Measurements from ENCODE around the gene PTH1R. TPM values are rescaled to one million over a fixed set of nuclear protein-coding genes. Genes with fewer than 3 reads are reported as not detected.

PTH1R gene
- total RNA-seq: not detected

- DNase-seq (no peak), ATAC-seq (no peak)
- Mint-ChIP-seq H3K4me1 (ENCODE audit: low read depth) (peaks cover 5% of the 10 kb centered on the region), H3K9me3 (no peaks in the 10 kb centered on the region), H3K4me3 (no peak within 1 kb of the TSS), H3K27me3 (ENCODE audit: low read depth) (peaks cover 30% of the 10 kb centered on the region), H3K36me3 (ENCODE audit: insufficient read depth) (no peaks in the 10 kb centered on the region)
Measured at GRCh38 chr3:46877406-46878125, at the start of gene PTH1R. Gene PTH1R (plus strand): TSS chr3:46877721. CDS start chr3:46883560, 5,839 bp downstream.

GRCh38 chr3:46829699-46830208, 47.8 kb upstream of the PTH1R start:
- Mint-ChIP-seq H3K36me3 (ENCODE audit: insufficient read depth) (no peaks in the 10 kb centered on the region), H3K27me3 (ENCODE audit: low read depth) (no peaks in the 10 kb centered on the region), H3K4me1 (ENCODE audit: low read depth) (peaks cover 6% of the 10 kb centered on the region), H3K9me3 (no peaks in the 10 kb centered on the region), H3K4me3 (no peak overlapping the region)
- ATAC-seq: peak; percentile 99
- no peak for DNase-seq

- no peak for DNase-seq
- H3K36me3 Mint-ChIP-seq (ENCODE audit: insufficient read depth): no peaks in the 10 kb centered on the region
Measured at GRCh38 chr3:46830801-46831200, 46.7 kb upstream of the PTH1R start.

GRCh38 chr3:46831316-46831715, 46.2 kb upstream of the PTH1R start:
- H3K27me3 Mint-ChIP-seq (ENCODE audit: low read depth): no peaks in the 10 kb centered on the region
- peaks cover 6% of the 10 kb centered on the region for H3K4me1 Mint-ChIP-seq (ENCODE audit: low read depth)
- DNase-seq (no peak), ATAC-seq (no peak)
- H3K36me3 Mint-ChIP-seq (ENCODE audit: insufficient read depth): no peaks in the 10 kb centered on the region
- no peak overlapping the region for H3K4me3 Mint-ChIP-seq
- no peaks in the 10 kb centered on the region for H3K9me3 Mint-ChIP-seq

More at GRCh38 chr3:46830801-46831200, 46.7 kb upstream of the PTH1R start:
- no peak for ATAC-seq
- H3K4me1 Mint-ChIP-seq (ENCODE audit: low read depth): peaks cover 6% of the 10 kb centered on the region
- no peak overlapping the region for H3K4me3 Mint-ChIP-seq
- H3K27me3 Mint-ChIP-seq (ENCODE audit: low read depth): no peaks in the 10 kb centered on the region
- H3K9me3 Mint-ChIP-seq: no peaks in the 10 kb centered on the region

- no peaks in the 10 kb centered on the region for H3K9me3 Mint-ChIP-seq
- H3K36me3 Mint-ChIP-seq (ENCODE audit: insufficient read depth): no peaks in the 10 kb centered on the region
- ATAC-seq (no peak), DNase-seq (no peak)
- H3K27me3 Mint-ChIP-seq (ENCODE audit: low read depth): no peaks in the 10 kb centered on the region
- H3K4me1 Mint-ChIP-seq (ENCODE audit: low read depth): peaks cover 6% of the 10 kb centered on the region
- no peak overlapping the region for H3K4me3 Mint-ChIP-seq
Measured at GRCh38 chr3:46831841-46832240, 45.7 kb upstream of the PTH1R start.

- ATAC-seq (no peak), DNase-seq (no peak)
- Mint-ChIP-seq H3K27me3 (ENCODE audit: low read depth) (no peaks in the 10 kb centered on the region), H3K9me3 (peaks cover 16% of the 10 kb centered on the region), H3K4me1 (ENCODE audit: low read depth) (peaks cover 6% of the 10 kb centered on the region), H3K4me3 (no peak overlapping the region), H3K36me3 (ENCODE audit: insufficient read depth) (peaks cover 4% of the 10 kb centered on the region)
Measured at GRCh38 chr3:46833346-46834300, 43.9 kb upstream of the PTH1R start.

GRCh38 chr3:46835054-46835453, 42.5 kb upstream of the PTH1R start:
- Mint-ChIP-seq H3K4me3 (no peak overlapping the region), H3K9me3 (peaks cover 23% of the 10 kb centered on the region), H3K36me3 (ENCODE audit: insufficient read depth) (peaks cover 4% of the 10 kb centered on the region), H3K27me3 (ENCODE audit: low read depth) (no peaks in the 10 kb centered on the region), H3K4me1 (ENCODE audit: low read depth) (peaks cover under 1% of the 10 kb centered on the region)
- ATAC-seq (no peak), DNase-seq (no peak)

GRCh38 chr3:46835491-46835890, 42.0 kb upstream of the PTH1R start:
- H3K4me3 Mint-ChIP-seq: no peak overlapping the region
- DNase-seq (no peak), ATAC-seq (no peak)
- no peaks in the 10 kb centered on the region for H3K27me3 Mint-ChIP-seq (ENCODE audit: low read depth)
- peaks cover 4% of the 10 kb centered on the region for H3K36me3 Mint-ChIP-seq (ENCODE audit: insufficient read depth)
- H3K4me1 Mint-ChIP-seq (ENCODE audit: low read depth): no peaks in the 10 kb centered on the region
- H3K9me3 Mint-ChIP-seq: peaks cover 26% of the 10 kb centered on the region

- no peaks in the 10 kb centered on the region for H3K27me3 Mint-ChIP-seq (ENCODE audit: low read depth)
- no peak for DNase-seq
- no peaks in the 10 kb centered on the region for H3K4me1 Mint-ChIP-seq (ENCODE audit: low read depth)
- no peak overlapping the region for H3K4me3 Mint-ChIP-seq
- H3K9me3 Mint-ChIP-seq: peaks cover 52% of the 10 kb centered on the region
- no peak for ATAC-seq
- H3K36me3 Mint-ChIP-seq (ENCODE audit: insufficient read depth): peaks cover 4% of the 10 kb centered on the region
Measured at GRCh38 chr3:46838301-46838700, 39.2 kb upstream of the PTH1R start.

GRCh38 chr3:46840491-46840890, 37.0 kb upstream of the PTH1R start:
- H3K4me3 Mint-ChIP-seq: no peak overlapping the region
- no peak for ATAC-seq
- no peaks in the 10 kb centered on the region for H3K27me3 Mint-ChIP-seq (ENCODE audit: low read depth)
- H3K4me1 Mint-ChIP-seq (ENCODE audit: low read depth): peaks cover 2% of the 10 kb centered on the region
- H3K36me3 Mint-ChIP-seq (ENCODE audit: insufficient read depth): peaks cover 4% of the 10 kb centered on the region
- DNase-seq: no peak
- peaks cover 52% of the 10 kb centered on the region for H3K9me3 Mint-ChIP-seq

GRCh38 chr3:46843508-46843907, 34.0 kb upstream of the PTH1R start:
- peaks cover 7% of the 10 kb centered on the region for H3K4me1 Mint-ChIP-seq (ENCODE audit: low read depth)
- no peak for ATAC-seq

GRCh38 chr3:46844397-46844796, 33.1 kb upstream of the PTH1R start:
- DNase-seq (no peak), ATAC-seq (no peak)
- Mint-ChIP-seq H3K4me3 (peak overlapping the region; percentile 33), H3K9me3 (peaks cover 29% of the 10 kb centered on the region), H3K4me1 (ENCODE audit: low read depth) (peaks cover 7% of the 10 kb centered on the region), H3K27me3 (ENCODE audit: low read depth) (no peaks in the 10 kb centered on the region), H3K36me3 (ENCODE audit: insufficient read depth) (no peaks in the 10 kb centered on the region)

More at GRCh38 chr3:46843508-46843907, 34.0 kb upstream of the PTH1R start:
- no peaks in the 10 kb centered on the region for H3K27me3 Mint-ChIP-seq (ENCODE audit: low read depth)
- DNase-seq: no peak
- peaks cover under 1% of the 10 kb centered on the region for H3K36me3 Mint-ChIP-seq (ENCODE audit: insufficient read depth)
- H3K9me3 Mint-ChIP-seq: peaks cover 38% of the 10 kb centered on the region
- no peak overlapping the region for H3K4me3 Mint-ChIP-seq

GRCh38 chr3:46844881-46845312, 32.6 kb upstream of the PTH1R start:
- Mint-ChIP-seq H3K4me1 (ENCODE audit: low read depth) (peaks cover 7% of the 10 kb centered on the region), H3K36me3 (ENCODE audit: insufficient read depth) (no peaks in the 10 kb centered on the region), H3K9me3 (peaks cover 29% of the 10 kb centered on the region), H3K27me3 (ENCODE audit: low read depth) (no peaks in the 10 kb centered on the region), H3K4me3 (peak overlapping the region; percentile 75)
- DNase-seq (no peak), ATAC-seq (no peak)

GRCh38 chr3:46845397-46845859, 32.1 kb upstream of the PTH1R start:
- no peaks in the 10 kb centered on the region for H3K36me3 Mint-ChIP-seq (ENCODE audit: insufficient read depth)
- no peaks in the 10 kb centered on the region for H3K27me3 Mint-ChIP-seq (ENCODE audit: low read depth)
- peaks cover 7% of the 10 kb centered on the region for H3K4me1 Mint-ChIP-seq (ENCODE audit: low read depth)
- H3K9me3 Mint-ChIP-seq: peaks cover 27% of the 10 kb centered on the region
- DNase-seq (no peak), ATAC-seq (peak in 1 of 2 donors; percentile 34)
- peak overlapping the region; percentile 75 for H3K4me3 Mint-ChIP-seq
